SK-MEL-5 (cell line): Measurements from ENCODE around the gene REV3L. TPM values are rescaled to one million over a fixed set of nuclear protein-coding genes. Genes with fewer than 3 reads are reported as not detected.
A peak's percentile ranks its signal among the peaks of the same experiment; 100 is the strongest.
"Not testable (repeated sequence)": the region's sequence is repeated elsewhere in the genome, so short reads cannot be mapped to it uniquely, and the experiment has no call there.

Source experiments
- DNase-seq: peaks from one replicate; pipeline ENCODE4 v3.0.0-alpha.2; 2016; ENCODE audit warnings: low read depth, low spot score
- in situ Hi-C: cut with HindIII; loops from 2 replicates; pipeline ENCODE4 v1.10.0; 2016; ENCODE audit warnings: low sequenced_read_pairs, high pct_unique_total_duplicates, low pct_unique_long_range_greater_than_20kb
- total RNA-seq: library from RNA; depleted of rRNA; stranded (reverse); fragments of >200 nt; shearing (Covaris generic); gene quantifications from 2 replicates; pipeline ENCODE4 v1.2.3, GENCODE V29; 2014

The REV3L gene
- total RNA-seq, 1 experiment from 2014 or later: 41.2 TPM

- no peak for DNase-seq
- in situ Hi-C loops: no loop called here
Observed at GRCh38 chr6:111477481-111477938, 5.5 kb downstream of the REV3L start.

GRCh38 chr6:111476061-111476460, 7.0 kb downstream of the REV3L start:
- DNase-seq, in situ Hi-C loops: not testable (repeated sequence)

- in situ Hi-C loops: no loop called here
- no peak for DNase-seq
Observed at GRCh38 chr6:111474771-111475170, 8.2 kb downstream of the REV3L start.

GRCh38 chr6:111474106-111474505, 8.9 kb downstream of the REV3L start:
- in situ Hi-C loops: no loop called here
- no peak for DNase-seq

- DNase-seq: no peak
- in situ Hi-C loops: no loop called here
Observed at GRCh38 chr6:111472933-111473435, 10.0 kb downstream of the REV3L start.

- no peak for DNase-seq
- in situ Hi-C loops: no loop called here
Observed at GRCh38 chr6:111471958-111472357, 11.1 kb downstream of the REV3L start.

GRCh38 chr6:111471533-111471932, 11.5 kb downstream of the REV3L start:
- DNase-seq: no peak
- in situ Hi-C loops: no loop called here

GRCh38 chr6:111470991-111471390, 12.0 kb downstream of the REV3L start:
- in situ Hi-C loops: no loop called here
- no peak for DNase-seq

- peak; percentile 85 for DNase-seq
- in situ Hi-C loops: no loop called here
Observed at GRCh38 chr6:111469543-111469942, 13.5 kb downstream of the REV3L start.

- no peak for DNase-seq
- in situ Hi-C loops: no loop called here
Observed at GRCh38 chr6:111468329-111469012, 14.5 kb downstream of the REV3L start.

GRCh38 chr6:111464184-111464583, 18.8 kb downstream of the REV3L start:
- in situ Hi-C loops: no loop called here
- DNase-seq: no peak

GRCh38 chr6:111462770-111463391, 20.1 kb downstream of the REV3L start:
- no peak for DNase-seq
- in situ Hi-C loops: no loop called here

- DNase-seq: no peak
- in situ Hi-C loops: no loop called here
Observed at GRCh38 chr6:111461860-111462259, 21.2 kb downstream of the REV3L start.

GRCh38 chr6:111458670-111459232, 24.3 kb downstream of the REV3L start:
- DNase-seq: no peak
- in situ Hi-C loops: no loop called here

- in situ Hi-C loops: no loop called here
- DNase-seq: no peak
Observed at GRCh38 chr6:111456208-111456607, 26.8 kb downstream of the REV3L start.

- in situ Hi-C loops: no loop called here
- no peak for DNase-seq
Observed at GRCh38 chr6:111450636-111451035, 32.4 kb downstream of the REV3L start.

- no peak for DNase-seq
- in situ Hi-C loops: no loop called here
Observed at GRCh38 chr6:111450087-111450486, 32.9 kb downstream of the REV3L start.

GRCh38 chr6:111449129-111449528, 33.9 kb downstream of the REV3L start:
- in situ Hi-C loops: no loop called here
- DNase-seq: no peak

- DNase-seq: no peak
- in situ Hi-C loops: no loop called here
Observed at GRCh38 chr6:111447051-111447450, 36.0 kb downstream of the REV3L start.
